Endothelial cell of umbilical vein (primary cell): ENCODE measurements around the gene KCNG2.

Experiments used
- CTCF ChIP-seq, 2 donors: IDR thresholded peaks; 1 replicate in 1 of 2; 2 replicates in 1 of 2; pipeline ENCODE4 v1.5.1; 2011; ENCODE audit warnings: low read length in 2 of 2, mild to moderate bottlenecking in 2 of 2, moderate library complexity in 2 of 2, control low read depth in 1 of 2, inconsistent platforms in 1 of 2, low read depth in 1 of 2; ENCODE audit not compliant: insufficient read depth in 1 of 2; ENCODE audit errors: extremely low read depth in 1 of 2
- EZH2 ChIP-seq: IDR thresholded peaks from 2 replicates; pipeline ENCODE4 v1.6.1; 2012; ENCODE audit warnings: borderline replicate concordance, low read depth, mild to moderate bottlenecking, moderate library complexity, low read length, inconsistent platforms; ENCODE audit not compliant: severe bottlenecking
- JUN ChIP-seq: IDR thresholded peaks from 2 replicates; pipeline ENCODE4 v1.6.1; 2011; ENCODE audit warnings: borderline replicate concordance, low read depth; ENCODE audit not compliant: insufficient read length, insufficient read depth
- MYC ChIP-seq: IDR thresholded peaks from one replicate; pipeline ENCODE4 v1.6.1; 2011; ENCODE audit warnings: mild to moderate bottlenecking, low read depth, low read length
- POLR2A ChIP-seq: IDR thresholded peaks from 2 replicates; pipeline ENCODE4 v1.6.1; 2012; ENCODE audit warnings: low read depth, mild to moderate bottlenecking, control low read depth, low read length
- POLR2AphosphoS5 ChIP-seq: IDR thresholded peaks from 2 replicates; pipeline ENCODE4 v1.6.1; 2012; ENCODE audit warnings: low read depth, mild to moderate bottlenecking, control low read depth, low read length, moderate library complexity; ENCODE audit not compliant: insufficient read depth

GRCh38 chr18:79878741-79879378 is 81.1 kb downstream of the KCNG2 start:
- TF ChIP-seq POLR2AphosphoS5 (no peak), CTCF (IDR thresholded peaks at IDR 0.05; ENCODE audit: extremely low read depth in 1 of 2, insufficient read depth in 1 of 2, low read depth in 1 of 2, low read length in 2 of 2) (no peak), POLR2A (no peak), JUN (no peak), EZH2 (no peak), MYC (no peak)
